Hematopoietic multipotent progenitor cell (in vitro differentiated cells): Measurements from ENCODE around the gene SH2B2. TPM values are rescaled to one million over a fixed set of nuclear protein-coding genes. Genes with fewer than 3 reads are reported as not detected.

Source experiments
- DNase-seq, 3 donors: peaks; one replicate each; pipeline ENCODE4 v3.0.0-alpha.2; 2011 to 2015; ENCODE audit warnings: low read depth in 2 of 3, low spot score in 2 of 3
- total RNA-seq: library from RNA; depleted of rRNA; stranded (reverse); fragments of >200 nt; gene quantifications from one replicate; pipeline ENCODE4 v1.2.3, GENCODE V29; 2012

Gene SH2B2
- total RNA-seq, 1 donor, result 6.2 TPM

GRCh38 chr7:102264367-102264891, 22.2 kb upstream of the SH2B2 start:
- no peak for DNase-seq

DNA sequence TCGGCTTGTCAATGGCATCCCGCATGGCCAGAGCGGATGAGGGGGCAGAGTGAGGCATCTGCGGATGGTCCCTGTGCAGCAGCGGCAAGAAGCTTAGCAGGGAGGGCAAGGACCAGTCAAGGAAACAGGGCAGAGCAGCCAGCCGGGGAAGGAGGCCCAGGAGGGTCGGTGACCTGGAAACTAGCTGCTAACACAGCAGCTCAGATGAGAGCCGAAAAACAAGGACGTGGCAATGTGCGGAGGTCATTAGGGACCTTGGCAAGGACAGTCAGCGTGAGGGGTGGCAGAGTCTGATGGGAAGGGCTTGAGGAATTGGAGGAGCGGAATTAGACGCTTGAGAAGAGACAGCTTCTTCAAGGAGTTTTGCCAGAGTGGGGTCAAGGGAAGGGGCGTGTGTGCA, 20.1 kb upstream of the SH2B2 start:
- no peak for DNase-seq

DNA sequence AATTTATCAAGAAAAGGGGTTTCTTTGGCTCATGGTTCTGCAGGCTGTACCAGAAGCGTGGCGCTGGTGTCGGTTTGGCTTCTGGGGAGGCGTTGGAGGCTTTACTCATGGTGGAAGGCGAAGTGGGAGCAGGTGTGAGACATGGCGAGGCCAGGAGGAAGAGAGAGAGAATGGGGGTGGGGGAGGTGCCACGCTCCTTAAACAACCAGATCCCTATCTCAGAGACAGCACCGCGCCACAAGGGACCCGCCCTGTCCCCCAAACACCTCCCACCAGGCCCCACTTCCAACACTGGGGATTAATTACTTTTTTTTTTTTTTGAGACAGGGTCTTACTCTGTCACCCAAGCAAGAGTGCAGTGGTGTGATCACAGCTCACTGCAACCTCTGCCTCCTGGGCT, 18.0 kb upstream of the SH2B2 start:
- DNase-seq, result no peak

GRCh38 chr7:102270178-102270887, 16.3 kb upstream of the SH2B2 start:
- DNase-seq, result no peak

GRCh38 chr7:102271158-102271798, 15.4 kb upstream of the SH2B2 start:
- no peak for DNase-seq

DNA sequence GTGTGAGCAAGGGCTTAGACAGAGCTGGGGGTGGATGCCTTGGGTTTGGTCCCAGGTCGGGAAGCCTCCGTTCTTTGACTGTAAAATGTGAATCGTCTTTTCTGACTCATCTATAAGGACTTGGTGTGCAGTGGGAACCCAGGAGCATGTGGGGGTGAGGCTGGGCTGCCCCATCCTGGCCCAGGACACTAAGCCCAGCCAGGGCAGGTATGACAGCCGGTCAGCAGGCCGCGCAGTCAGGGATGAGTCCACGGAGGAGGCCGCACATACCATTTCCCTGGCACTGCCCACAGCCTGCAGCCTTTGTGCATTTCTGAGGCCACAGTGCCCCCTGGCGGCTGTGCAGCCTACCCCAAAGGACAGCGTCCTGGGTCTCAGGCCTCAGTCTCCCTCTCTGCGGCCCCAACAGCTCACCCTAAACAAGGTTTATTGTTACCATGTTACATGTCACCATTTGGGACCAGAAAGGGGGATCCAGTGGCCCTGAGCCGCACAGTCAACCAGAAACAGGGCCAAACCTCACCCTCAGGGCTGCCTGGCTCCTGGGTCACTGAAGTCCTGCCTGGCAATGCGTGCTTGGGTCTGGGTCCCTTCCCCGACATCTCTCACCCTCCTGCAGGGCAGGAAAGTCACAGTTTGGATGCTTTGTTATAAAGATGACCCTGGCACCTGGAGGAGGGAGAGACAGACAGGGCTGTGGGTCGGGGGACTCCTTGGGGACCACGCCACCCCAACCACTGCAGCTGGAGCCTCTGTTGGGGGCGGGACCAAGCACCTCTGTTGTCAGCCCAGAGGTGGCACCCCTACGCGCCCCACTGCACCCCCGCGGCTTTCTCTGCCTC, 14.4 kb upstream of the SH2B2 start:
- peak; percentile 49 to 69 (median 58) for DNase-seq

GRCh38 chr7:102272917-102273748, 13.5 kb upstream of the SH2B2 start:
- DNase-seq, result no peak

GRCh38 chr7:102273749-102274712, 12.6 kb upstream of the SH2B2 start:
- no peak for DNase-seq

DNA sequence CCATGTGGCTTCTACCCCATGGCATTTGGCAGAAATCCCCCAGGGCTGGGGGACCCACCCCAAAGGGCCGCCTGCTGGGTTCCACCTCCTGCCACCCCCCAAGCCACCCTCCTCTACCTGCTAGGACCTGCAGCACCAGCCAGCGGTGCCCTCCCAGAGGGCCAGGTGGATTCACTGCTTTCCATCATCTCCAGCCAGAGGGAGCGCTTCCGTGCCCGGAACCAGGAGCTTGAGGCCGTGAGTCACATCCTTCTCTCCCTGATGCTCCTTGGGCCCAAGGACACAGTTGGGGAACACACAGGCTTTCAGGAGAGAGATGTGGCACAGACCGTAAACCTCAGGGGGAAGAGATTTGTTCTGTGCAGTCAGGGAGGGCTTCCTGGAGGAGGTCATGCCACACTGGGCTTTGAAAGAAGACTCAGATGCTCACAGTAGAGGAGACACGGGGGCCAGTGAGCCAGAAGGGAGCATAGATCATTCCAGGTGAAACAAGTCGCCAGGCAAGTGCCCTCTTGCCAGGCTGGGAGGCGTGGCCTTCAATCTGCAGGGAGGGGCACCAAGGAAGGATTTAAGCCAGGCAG, 11.5 kb upstream of the SH2B2 start:
- no peak for DNase-seq

DNA sequence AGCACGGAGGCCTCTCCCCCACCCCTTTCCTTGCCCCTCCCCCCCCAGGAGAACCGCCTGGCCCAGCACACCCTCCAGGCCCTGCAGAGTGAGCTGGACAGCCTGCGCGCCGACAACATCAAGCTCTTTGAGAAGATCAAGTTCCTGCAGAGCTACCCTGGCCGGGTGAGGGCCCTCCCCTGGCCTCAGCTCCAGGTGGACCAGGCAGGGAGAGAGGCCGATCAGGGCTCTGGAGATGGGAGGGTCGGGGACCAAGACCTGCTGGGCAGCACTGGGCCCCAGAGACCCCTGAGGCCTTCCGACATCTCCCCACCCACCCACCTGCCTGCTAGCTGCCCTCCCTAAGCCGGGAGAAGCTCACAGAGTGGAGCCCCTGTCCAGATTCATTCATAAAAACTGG, 8.8 kb upstream of the SH2B2 start:
- no peak for DNase-seq

DNA sequence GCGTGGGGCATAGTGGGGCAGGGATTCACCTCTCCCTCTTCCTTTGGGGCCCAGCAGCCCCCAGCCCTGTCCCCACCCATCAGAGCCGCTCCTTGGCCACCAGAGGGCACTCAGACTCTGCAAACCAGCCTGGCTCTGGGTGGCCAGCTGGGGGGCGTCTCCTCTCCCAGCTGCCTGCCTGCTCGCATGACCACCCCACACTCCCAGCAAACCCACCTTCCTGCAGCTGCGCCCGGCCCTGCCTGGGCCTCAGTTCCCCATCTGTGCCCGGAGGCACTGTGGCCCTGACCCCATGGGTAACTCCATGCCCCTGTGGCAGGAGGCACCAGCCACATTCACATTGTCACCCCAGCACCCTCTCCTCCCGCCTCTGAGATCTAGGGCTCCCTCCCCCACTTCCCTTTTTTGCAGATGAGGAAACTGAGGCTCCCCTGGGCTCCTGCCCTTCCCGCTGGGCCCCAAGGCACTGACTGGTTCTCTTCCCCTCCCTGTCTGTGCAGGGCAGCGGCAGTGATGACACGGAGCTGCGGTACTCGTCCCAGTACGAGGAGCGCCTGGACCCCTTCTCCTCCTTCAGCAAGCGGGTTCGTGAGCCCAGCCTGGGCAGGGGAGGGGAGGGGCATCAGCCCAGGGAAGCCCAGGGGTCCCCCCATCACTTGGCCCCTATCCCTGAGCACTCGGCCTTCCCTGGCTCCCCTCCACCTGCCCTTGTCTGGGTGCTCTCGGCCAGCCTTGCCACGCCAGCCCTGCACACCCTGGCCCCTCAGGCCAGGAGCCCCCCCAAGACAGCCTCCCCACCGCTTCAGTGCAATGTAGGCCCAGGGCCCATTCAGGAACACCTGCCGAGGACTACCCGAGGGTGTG, 6.9 kb upstream of the SH2B2 start:
- peak; percentile 43 to 85 (median 74) for DNase-seq

GRCh38 chr7:102280521-102280920, 6.1 kb upstream of the SH2B2 start:
- DNase-seq, result no peak

DNA sequence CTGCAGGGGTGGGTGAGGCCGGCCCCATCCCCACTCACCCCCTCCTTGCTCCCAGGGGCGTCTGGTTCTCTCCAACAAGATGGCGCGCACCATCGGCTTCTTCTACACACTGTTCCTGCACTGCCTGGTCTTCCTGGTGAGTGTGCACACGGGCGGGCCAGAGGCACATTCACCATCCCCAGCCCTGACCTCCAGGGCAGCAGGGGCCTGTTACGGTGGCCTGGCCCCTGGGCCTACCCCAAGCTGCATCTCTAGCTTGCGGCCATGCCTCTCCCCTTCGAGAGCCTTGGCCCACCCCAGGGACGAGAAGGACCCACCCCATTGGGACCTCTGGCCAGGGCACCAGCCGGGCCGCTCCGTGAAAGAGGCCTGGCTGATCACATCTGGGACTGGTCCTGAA, 4.9 kb upstream of the SH2B2 start:
- DNase-seq, result no peak

DNA sequence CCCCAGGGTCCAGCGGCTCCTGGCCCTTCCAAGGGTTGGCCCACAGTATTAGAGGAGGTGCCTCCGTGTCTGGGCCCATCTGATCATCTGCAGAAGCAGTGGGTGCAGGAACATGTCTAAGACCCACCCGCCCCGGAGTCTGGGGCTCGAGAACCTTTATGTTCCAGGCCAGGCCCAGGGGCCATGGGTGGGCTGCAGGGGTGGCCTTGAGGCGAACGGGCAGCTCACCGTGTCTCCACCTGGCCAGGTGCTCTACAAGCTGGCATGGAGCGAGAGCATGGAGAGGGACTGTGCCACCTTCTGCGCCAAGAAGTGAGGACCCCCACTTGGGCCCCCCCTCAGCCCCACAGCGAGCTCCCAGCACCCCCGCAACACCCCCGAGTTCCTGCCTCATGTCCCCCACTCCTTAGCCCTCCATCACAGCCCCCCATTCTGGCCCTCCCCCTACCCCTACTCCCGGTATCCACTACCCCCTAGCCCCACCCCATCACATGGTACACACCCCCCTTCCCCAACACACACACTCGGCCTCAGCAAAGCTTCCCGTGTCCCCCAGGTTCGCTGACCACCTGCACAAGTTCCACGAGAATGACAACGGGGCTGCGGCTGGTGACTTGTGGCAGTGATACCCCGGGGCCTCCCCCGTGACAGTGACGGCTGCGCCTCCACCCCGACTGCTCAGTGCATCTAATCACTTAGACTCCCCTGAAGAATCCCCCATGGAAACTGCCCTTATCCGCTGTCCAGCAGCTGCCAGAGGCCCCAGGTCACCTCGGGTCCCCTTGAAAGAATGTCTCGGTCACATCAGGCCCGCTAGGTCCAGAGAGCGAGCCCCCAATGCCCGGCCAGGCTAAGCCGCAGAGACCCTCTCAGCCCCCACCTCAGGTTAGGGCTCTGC, 4.0 kb upstream of the SH2B2 start:
- no peak for DNase-seq

DNA sequence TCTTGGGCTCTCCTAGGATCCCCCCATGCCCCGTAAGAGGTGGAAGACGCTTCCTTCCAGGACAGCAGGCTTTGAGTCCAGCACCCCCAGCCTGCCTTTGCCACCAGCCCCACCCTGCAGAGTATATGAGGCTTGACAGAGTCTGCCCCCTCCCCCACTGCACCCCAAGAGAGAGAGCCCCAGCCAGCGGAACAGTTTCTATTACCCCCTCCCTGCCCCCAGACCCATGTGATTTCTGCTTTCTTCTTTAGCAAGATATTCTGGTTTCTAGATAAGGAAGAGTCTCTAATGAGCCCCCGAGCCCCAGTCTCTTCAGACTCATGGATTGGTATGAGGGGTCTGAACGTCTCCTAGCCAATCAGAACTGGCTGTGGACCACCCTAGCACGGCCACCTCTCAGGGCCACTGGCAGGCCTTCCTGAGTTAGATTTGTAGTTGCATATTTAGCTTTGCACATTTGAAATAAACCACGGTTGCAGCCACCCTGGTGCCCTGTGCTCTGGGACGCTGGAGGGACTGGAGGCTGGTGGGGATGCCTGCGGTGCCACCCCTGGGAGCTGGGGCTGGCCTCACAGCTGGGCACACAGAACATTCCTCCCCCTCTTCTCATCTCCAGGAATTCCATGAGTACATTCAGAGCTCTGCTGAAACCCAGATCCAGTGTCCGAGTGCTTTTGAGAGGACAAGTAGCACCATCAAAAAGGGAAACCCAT, 3.0 kb upstream of the SH2B2 start:
- no peak for DNase-seq

DNA sequence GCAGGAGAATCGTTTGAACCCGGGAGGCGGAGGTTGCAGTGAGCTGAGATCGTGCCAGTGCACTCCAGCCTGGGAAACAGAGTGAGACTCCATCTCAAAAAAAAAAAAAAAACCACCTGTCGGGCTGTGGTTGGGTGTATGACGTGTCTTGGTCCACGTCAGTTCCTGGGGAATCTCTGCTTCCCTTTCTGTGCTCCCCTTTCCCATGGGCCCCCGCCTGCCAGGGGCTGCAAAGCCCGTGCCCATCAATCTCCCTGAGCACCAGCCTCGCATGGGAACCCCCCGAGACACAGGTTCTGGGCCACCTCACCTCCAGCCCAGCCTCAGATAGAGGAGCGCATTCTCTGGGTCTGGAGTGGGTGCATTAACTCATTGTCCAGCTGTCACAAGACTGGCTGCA, 2.3 kb upstream of the SH2B2 start:
- DNase-seq, result peak in 1 of 3 donors; percentile 63
